ENCODE results near the gene PPP1R9A. TPM values are rescaled to one million over a fixed set of nuclear protein-coding genes. Genes with fewer than 3 reads are reported as not detected.

Gene PPP1R9A
- total and polyA plus RNA-seq, 10 of the 15 experiments (the other 5 are each of a cell fraction or from before 2014, with no cell fraction given), result 0.04 to 0.12 TPM; not detected in 8

DNA sequence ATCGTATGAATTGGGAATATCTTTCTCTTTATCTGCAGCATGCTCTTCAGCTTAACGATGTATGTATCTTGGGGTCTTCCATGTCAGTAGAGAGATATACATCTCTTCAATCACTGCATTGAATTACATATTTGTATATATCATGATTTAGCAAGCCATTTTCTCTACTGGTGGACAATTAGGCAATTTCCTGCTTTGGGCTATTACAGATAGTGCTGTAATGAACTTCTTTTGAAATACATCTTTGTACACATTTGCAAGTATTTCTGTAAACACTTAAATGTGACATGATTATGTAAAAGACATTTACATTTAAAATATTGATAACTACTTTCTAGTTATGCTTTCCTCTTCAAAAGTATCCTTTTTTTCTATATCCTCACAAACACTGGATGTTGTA, 199.0 kb downstream of the PPP1R9A start:
- Histone ChIP-seq H3K4me1 (ENCODE audit: control insufficient read depth, insufficient read depth, low read length) (no peaks in the 10 kb centered on the region), H3K27ac (ENCODE audit: control insufficient read depth, insufficient read depth) (no peak overlapping the region), H3K36me3 (ENCODE audit: control insufficient read depth in 2 of 2, insufficient read depth in 2 of 2, low read length in 1 of 2) (no peaks in the 10 kb centered on the region), H3K79me2 (ENCODE audit: control insufficient read depth, insufficient read depth, low read length) (no peaks in the 10 kb centered on the region), H3K9me3 (replicated peaks; ENCODE audit: control insufficient read depth, insufficient read depth, low read length) (no peaks in the 10 kb centered on the region), H2AFZ (ENCODE audit: control insufficient read depth, low read depth, low read length) (no peak overlapping the region), H3K4me3 (no peak overlapping the region), H3K4me2 (ENCODE audit: control insufficient read depth, insufficient read depth) (no peak overlapping the region), H3K27me3 (replicated peaks in 1 of 2; ENCODE audit: control insufficient read depth in 2 of 2, insufficient read depth in 2 of 2, low read length in 1 of 2) (no peaks in the 10 kb centered on the region), H4K20me1 (ENCODE audit: control insufficient read depth, insufficient read depth) (no peaks in the 10 kb centered on the region), H3K9ac (ENCODE audit: control insufficient read depth, insufficient read depth, low read length) (no peak overlapping the region)
- DNase-seq (ENCODE audit: low read depth, low spot score) (no peak), FAIRE-seq (no peak), ATAC-seq (no peak)
- 83% methylated on average over 2 of the region's 2 CpGs for WGBS (ENCODE audit: insufficient coverage, insufficient replicate concordance, low lambda C conversion rate, missing lambda C conversion rate)
- in situ Hi-C loops (cut with MboI) (no loop called here), intact Hi-C loops (cut with micrococcal nuclease; ENCODE audit: unreplicated experiment) (no loop called here)
- ChIA-PET SMC1A (ENCODE audit: uncharacterized antibody, unreplicated experiment) (no interaction called here), CTCF (interaction anchor here (1.0 kb wide), 1 partner anchor 18 kb away, joined by 4 read pairs; no protein-coding TSS in a partner anchor), POLR2A (no interaction called here), RAD21 (ENCODE audit: unreplicated experiment) (no interaction called here)
- no TSS peak for BruUV-seq (replicated peaks)
- TF ChIP-seq IKZF1 (conservative IDR thresholded peaks at IDR 0.05) (no peak), MTA2 (IDR thresholded peaks at IDR 0.05; ENCODE audit: low read depth) (no peak), ZZZ3 (IDR thresholded peaks at IDR 0.05; ENCODE audit: control insufficient read depth, insufficient read length, low read depth) (no peak), NR2F1 (conservative IDR thresholded peaks at IDR 0.05) (no peak), TCF7 (IDR thresholded peaks at IDR 0.05; ENCODE audit: borderline replicate concordance) (no peak), MYB (IDR thresholded peaks at IDR 0.05; ENCODE audit: borderline replicate concordance, low read depth, low read length) (no peak), ZNF622 (IDR thresholded peaks at IDR 0.05) (no peak), MEF2A (IDR thresholded peaks at IDR 0.05; ENCODE audit: insufficient read depth, low read depth, low read length) (no peak), USF1 (IDR thresholded peaks at IDR 0.05; ENCODE audit: borderline replicate concordance, extremely low read length, insufficient read depth, low read depth, low read length) (no peak), NFIC (IDR thresholded peaks at IDR 0.05; ENCODE audit: low read depth, low read length) (no peak), CBX5 (IDR thresholded peaks at IDR 0.05; ENCODE audit: low read depth) (no peak), BHLHE40 (IDR thresholded peaks at IDR 0.05; ENCODE audit: borderline replicate concordance in 1 of 2, low read depth in 2 of 2, low read length in 1 of 2) (no peak), WRNIP1 (IDR thresholded peaks at IDR 0.05; ENCODE audit: borderline replicate concordance, low read depth, low read length) (no peak)
- TF ChIP-seq, protein P1, sequence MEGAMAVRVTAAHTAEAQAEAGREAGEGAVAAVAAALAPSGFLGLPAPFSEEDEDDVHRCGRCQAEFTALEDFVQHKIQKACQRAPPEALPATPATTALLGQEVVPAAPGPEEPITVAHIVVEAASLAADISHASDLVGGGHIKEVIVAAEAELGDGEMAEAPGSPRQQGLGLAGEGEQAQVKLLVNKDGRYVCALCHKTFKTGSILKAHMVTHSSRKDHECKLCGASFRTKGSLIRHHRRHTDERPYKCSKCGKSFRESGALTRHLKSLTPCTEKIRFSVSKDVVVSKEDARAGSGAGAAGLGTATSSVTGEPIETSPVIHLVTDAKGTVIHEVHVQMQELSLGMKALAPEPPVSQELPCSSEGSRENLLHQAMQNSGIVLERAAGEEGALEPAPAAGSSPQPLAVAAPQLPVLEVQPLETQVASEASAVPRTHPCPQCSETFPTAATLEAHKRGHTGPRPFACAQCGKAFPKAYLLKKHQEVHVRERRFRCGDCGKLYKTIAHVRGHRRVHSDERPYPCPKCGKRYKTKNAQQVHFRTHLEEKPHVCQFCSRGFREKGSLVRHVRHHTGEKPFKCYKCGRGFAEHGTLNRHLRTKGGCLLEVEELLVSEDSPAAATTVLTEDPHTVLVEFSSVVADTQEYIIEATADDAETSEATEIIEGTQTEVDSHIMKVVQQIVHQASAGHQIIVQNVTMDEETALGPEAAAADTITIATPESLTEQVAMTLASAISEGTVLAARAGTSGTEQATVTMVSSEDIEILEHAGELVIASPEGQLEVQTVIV (IDR thresholded peaks at IDR 0.05; ENCODE audit: borderline replicate concordance, partially characterized antibody), result no peak
- TF ChIP-seq, protein P2, sequence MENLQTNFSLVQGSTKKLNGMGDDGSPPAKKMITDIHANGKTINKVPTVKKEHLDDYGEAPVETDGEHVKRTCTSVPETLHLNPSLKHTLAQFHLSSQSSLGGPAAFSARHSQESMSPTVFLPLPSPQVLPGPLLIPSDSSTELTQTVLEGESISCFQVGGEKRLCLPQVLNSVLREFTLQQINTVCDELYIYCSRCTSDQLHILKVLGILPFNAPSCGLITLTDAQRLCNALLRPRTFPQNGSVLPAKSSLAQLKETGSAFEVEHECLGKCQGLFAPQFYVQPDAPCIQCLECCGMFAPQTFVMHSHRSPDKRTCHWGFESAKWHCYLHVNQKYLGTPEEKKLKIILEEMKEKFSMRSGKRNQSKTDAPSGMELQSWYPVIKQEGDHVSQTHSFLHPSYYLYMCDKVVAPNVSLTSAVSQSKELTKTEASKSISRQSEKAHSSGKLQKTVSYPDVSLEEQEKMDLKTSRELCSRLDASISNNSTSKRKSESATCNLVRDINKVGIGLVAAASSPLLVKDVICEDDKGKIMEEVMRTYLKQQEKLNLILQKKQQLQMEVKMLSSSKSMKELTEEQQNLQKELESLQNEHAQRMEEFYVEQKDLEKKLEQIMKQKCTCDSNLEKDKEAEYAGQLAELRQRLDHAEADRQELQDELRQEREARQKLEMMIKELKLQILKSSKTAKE (IDR thresholded peaks at IDR 0.05; ENCODE audit: low read depth, poor library complexity, severe bottlenecking), result no peak
- TF ChIP-seq, protein P3, sequence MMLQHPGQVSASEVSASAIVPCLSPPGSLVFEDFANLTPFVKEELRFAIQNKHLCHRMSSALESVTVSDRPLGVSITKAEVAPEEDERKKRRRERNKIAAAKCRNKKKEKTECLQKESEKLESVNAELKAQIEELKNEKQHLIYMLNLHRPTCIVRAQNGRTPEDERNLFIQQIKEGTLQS (IDR thresholded peaks at IDR 0.05; ENCODE audit: borderline replicate concordance, extremely low read depth, low read depth, low read length), result no peak
- TF ChIP-seq, protein P4, sequence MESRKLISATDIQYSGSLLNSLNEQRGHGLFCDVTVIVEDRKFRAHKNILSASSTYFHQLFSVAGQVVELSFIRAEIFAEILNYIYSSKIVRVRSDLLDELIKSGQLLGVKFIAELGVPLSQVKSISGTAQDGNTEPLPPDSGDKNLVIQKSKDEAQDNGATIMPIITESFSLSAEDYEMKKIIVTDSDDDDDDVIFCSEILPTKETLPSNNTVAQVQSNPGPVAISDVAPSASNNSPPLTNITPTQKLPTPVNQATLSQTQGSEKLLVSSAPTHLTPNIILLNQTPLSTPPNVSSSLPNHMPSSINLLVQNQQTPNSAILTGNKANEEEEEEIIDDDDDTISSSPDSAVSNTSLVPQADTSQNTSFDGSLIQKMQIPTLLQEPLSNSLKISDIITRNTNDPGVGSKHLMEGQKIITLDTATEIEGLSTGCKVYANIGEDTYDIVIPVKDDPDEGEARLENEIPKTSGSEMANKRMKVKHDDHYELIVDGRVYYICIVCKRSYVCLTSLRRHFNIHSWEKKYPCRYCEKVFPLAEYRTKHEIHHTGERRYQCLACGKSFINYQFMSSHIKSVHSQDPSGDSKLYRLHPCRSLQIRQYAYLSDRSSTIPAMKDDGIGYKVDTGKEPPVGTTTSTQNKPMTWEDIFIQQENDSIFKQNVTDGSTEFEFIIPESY (IDR thresholded peaks at IDR 0.05), result no peak

Data from GM12878 (cell line).